Measurements from ENCODE around the gene MCRS1.
"Not testable (repeated sequence)": the region's sequence is repeated elsewhere in the genome, so short reads cannot be mapped to it uniquely, and the experiment has no call there.

Gene MCRS1, protein sequence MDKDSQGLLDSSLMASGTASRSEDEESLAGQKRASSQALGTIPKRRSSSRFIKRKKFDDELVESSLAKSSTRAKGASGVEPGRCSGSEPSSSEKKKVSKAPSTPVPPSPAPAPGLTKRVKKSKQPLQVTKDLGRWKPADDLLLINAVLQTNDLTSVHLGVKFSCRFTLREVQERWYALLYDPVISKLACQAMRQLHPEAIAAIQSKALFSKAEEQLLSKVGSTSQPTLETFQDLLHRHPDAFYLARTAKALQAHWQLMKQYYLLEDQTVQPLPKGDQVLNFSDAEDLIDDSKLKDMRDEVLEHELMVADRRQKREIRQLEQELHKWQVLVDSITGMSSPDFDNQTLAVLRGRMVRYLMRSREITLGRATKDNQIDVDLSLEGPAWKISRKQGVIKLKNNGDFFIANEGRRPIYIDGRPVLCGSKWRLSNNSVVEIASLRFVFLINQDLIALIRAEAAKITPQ

GRCh38 chr12:49567611-49568441 lies at the start of gene MCRS1:
Gene MCRS1 (minus strand): TSS chr12:49568142. CDS start chr12:49566731, 1,411 bp downstream.
- intact Hi-C loops (cut with DNase I), result loop anchor here (5.0 kb wide), 1 partner anchor 54 kb away; the partner anchor contains the start of gene PRPF40B
- peak; percentile 78 to 97 (median 85) for DNase-seq

DNA sequence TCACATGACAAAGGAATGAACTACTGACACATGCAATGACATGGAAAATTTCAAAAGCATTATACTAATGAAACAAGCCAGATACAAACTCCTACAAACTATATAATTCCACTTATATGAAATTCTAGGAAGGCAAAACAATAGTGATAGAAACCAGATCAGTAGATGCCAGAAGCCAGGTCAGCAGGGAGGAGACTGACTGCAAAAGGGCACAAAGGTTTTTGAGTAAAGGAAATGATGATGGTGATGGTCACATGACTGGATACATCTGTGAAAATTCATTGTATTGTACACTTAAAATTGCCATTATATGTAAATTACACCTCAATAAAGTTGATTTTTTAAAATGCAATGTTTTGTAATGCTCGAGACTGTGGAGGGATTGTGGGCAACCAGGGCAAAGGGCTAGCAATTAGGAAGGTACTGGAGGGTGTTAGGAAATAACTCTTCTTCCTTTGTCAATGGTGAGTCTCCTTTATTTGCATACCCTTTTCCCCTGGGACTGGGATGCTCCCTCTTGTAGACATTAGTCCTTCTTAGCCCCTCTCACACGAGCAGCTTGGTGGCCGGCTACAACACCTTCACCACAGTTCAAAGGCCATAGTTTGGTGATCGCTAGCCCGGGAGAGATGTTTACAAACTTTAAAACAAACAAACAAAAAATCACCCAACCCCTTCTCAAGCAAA lies 48.7 kb upstream of the MCRS1 start:
- intact Hi-C loops (cut with DNase I), result no loop called here
- DNase-seq, result no peak

GRCh38 chr12:49615725-49616124 lies 47.8 kb upstream of the MCRS1 start:
- no peak for DNase-seq
- intact Hi-C loops (cut with DNase I), result no loop called here

DNA sequence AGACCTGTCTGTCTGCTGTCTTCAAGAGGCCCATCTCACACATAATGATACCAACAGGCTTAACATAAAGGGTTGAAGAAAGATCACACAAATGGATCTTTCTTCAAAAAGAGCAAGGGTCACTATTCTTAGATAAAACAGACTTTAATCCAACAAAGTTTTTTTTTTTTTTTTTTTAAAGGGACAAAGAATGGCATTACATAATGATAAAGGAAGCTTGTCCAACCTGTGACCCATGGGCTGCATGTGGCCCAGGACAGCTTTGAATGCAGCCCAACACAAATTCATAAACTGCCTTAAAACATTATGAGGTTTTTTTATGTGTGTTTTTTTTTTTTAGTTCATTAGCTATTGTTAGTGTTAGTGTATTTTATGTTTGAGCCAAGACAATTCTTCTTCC lies 44.3 kb upstream of the MCRS1 start:
- intact Hi-C loops (cut with DNase I), result no loop called here
- DNase-seq, result no peak

DNA sequence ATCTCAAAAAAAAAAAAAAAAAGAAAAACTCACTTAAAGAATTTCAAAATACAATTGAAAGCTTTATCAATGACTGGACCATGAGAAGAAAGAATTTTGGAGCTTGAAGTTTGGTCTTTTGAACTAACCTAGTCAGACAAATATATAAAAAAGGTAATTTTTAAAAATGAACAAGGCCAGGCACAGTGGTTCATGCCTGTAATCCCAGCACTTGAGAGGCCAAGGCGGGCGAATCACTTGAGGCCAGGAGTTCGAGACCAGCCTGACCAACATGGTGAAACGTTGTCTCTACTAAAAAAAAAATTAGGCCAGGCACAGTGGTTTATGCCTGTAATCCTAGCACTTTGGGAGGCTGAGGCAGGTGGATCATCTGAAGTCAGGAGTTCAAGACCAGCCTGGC lies 42.8 kb upstream of the MCRS1 start:
- DNase-seq; intact Hi-C loops (cut with DNase I): not testable (repeated sequence)

DNA sequence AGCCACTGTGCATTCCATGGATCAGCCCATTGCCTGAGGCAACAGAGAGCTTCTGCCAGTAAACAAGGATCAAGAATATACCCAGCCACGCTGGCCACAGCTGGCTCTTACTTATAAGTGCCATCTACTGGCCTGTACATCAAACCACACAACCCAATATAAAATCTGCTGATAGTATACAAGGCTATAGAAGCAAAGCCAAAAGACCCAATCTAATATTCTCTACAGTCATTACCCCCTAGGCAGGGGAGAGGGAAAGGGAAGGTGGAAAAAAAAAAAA lies 41.9 kb upstream of the MCRS1 start:
- DNase-seq, result no peak
- intact Hi-C loops (cut with DNase I), result no loop called here

DNA sequence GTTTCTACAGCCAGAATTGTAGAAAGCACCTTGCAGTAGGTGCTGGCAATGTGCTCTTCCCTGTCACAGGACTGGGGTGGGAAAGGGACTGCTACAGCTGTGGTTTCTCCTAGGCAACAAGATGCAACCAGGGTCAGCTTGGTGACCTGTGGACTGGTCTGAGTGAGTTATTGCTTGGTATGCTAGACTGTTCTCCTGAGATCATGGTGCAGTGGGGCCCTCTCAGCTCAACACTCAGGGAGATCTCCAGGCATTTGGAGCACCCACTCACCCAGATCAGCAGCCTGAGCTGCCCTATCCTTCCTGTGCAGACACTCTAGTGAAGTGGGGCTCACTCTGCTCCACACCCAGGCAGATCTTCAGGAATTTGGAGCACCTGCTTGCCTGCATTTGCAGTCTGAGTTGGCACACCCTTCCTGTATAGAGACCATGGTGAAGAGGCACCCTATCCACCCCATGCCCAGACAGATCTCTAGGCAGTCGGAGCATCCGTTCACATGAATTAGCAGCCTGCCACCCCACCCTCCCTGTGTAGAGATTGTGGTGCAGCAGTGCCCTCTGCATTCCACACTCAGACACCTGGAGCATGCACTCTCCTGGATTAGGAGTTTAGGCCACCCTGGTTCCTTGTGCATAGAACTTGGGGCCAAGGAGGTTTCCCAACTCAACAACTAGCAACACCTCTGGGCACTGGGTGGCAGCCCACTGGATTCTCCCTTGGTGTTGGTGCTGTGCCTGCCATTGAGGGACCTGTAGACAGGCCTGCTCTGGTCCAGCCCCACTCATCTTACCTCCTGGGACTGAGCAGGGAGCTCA lies 41.3 kb upstream of the MCRS1 start:
- intact Hi-C loops (cut with DNase I), result no loop called here
- DNase-seq, result peak in 1 of 10 donors; percentile 64

GRCh38 chr12:49605539-49605938 lies 37.6 kb upstream of the MCRS1 start, which contains the start of gene FAM186B:
Gene FAM186B (minus strand): TSS chr12:49605639. CDS start chr12:49605477, 162 bp downstream.
- DNase-seq; intact Hi-C loops (cut with DNase I): not testable (repeated sequence)

- intact Hi-C loops (cut with DNase I), result no loop called here
- no peak for DNase-seq
These were observed 36.9 kb upstream of the MCRS1 start for GRCh38 chr12:49604856-49605255.

GRCh38 chr12:49603721-49604120 lies 35.8 kb upstream of the MCRS1 start:
- intact Hi-C loops (cut with DNase I), result no loop called here
- DNase-seq, result no peak

- DNase-seq, result peak in 1 of 10 donors; percentile 65
- intact Hi-C loops (cut with DNase I), result no loop called here
These were observed 32.0 kb upstream of the MCRS1 start for GRCh38 chr12:49599961-49600360.

GRCh38 chr12:49598527-49598926 lies 30.6 kb upstream of the MCRS1 start:
- peak in 1 of 10 donors; percentile 64 for DNase-seq
- intact Hi-C loops (cut with DNase I), result no loop called here

DNA sequence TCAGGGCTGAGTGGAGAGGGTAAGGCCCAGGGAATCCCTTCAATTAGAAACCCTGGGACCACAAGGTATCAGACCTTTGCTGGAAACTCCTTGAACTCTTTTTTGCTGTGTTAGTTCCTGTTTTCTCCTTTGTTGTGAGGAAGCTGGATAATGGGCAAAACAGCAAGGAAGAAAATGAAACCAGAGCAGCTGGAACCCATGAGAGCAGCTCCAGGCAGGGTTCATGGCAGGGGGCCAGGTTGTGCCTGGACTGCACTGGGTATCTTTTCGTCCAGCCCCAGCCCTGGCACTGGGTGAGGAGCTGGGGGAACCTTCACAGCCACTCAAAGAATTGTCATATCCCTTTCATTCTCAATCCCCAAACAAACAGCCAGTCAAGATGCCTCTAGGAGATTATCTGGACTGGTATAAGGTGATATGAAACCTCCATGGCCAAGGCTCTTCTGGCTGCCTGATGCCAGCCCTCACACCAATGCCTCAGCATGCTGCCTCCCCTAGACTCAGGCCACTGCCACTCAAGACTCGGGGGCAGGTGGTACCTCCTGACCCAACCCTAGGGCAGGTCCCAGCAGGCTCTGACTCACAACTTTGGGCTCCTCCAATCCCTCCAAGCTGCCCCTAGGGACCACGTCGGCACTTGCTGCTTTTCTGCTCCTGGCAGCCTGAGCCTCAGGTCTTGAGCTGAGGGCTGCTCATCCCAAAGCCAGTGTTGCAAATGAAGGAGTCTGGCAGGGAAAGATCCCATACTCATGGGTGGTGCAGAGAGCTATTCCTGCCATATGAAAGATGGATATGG lies 21.0 kb upstream of the MCRS1 start:
- DNase-seq, result peak in 2 of 10 donors; percentile 33 to 84
- intact Hi-C loops (cut with DNase I), result no loop called here

- DNase-seq, result peak in 1 of 10 donors; percentile 48
- intact Hi-C loops (cut with DNase I), result no loop called here
These were observed 20.3 kb upstream of the MCRS1 start for GRCh38 chr12:49588281-49588680.

GRCh38 chr12:49587174-49587908 lies 19.4 kb upstream of the MCRS1 start:
- DNase-seq, result peak in 1 of 10 donors; percentile 28
- intact Hi-C loops (cut with DNase I), result no loop called here

DNA sequence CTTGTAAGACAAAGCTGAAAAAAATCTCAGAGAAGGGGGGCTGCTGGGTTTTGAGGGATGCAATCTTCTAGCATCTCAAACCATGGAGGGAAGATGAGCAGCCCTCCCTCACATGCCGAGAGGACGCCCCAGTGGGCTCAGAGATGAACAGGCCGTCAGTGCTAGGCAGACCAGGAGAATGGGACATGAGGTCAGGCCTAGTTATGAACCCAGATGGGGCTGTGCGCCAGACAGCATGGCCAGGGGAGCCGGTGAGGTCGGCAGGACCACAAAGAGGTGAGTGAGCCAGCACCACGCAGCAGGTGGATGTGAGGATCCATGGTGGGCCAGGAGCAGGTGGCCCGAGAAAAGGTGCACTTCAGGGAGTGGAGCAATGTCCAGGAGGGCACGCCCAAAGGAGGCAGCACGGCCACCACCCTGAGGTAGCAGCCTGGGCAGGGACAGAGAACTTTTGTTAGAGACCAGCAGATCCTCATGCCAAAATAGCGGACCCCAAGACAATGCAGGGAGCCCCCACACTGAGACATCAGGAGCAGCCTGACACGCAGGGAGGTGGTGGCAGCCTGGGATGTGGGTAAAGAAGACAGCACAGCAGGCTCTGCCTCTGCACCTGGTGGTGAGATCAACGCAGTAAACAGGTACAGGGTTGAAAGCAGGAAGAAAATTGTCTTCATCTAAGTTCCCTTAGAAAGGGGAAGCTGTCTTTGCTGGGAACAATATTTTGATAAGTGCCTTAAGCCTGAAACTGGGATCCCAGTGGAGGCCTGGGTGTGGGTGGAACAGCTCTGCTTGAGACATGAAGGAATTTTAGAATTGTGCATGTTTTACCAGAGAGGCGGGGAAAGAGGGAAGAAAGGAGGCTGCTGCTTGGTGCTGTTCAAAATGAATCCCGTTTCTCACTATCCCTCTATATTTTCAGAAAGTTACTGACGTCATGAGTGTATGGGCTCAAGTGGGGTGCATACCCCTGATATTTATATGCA lies 17.8 kb upstream of the MCRS1 start:
- intact Hi-C loops (cut with DNase I), result no loop called here
- peak in 1 of 10 donors; percentile 73 for DNase-seq

- DNase-seq, result peak in 1 of 10 donors; percentile 36
These were observed 16.6 kb upstream of the MCRS1 start for GRCh38 chr12:49584591-49584990.

More at GRCh38 chr12:49584591-49584990, 16.6 kb upstream of the MCRS1 start:
- intact Hi-C loops (cut with DNase I), result loop anchor here (5.0 kb wide), 1 partner anchor 227 kb away; no protein-coding TSS in a partner anchor
